GM13977 (cell line): ENCODE measurements around the gene PARD6G.
"Not testable (repeated sequence)": the region's sequence is repeated elsewhere in the genome, so short reads cannot be mapped to it uniquely, and the experiment has no call there.

Source experiments
- DNase-seq: peaks from one replicate; pipeline ENCODE4 v3.0.0; 2012; ENCODE audit warnings: low spot score
- CTCF ChIP-seq: IDR thresholded peaks from 2 replicates; pipeline ENCODE4 v1.5.1; 2012; ENCODE audit warnings: mild to moderate bottlenecking, control low read depth; ENCODE audit not compliant: insufficient read depth; ENCODE audit errors: extremely low read depth, missing control alignments
- in situ Hi-C: fragments of 300-500 bp; cut with MboI; formaldehyde crosslinking; loops from one replicate; pipeline ENCODE4 v1.12.0; 2022; ENCODE audit warnings: low sequenced_read_pairs, low pct_unique_long_range_greater_than_20kb, mixed read lengths, inconsistent platforms; ENCODE audit not compliant: unreplicated experiment

PARD6G gene

DNA sequence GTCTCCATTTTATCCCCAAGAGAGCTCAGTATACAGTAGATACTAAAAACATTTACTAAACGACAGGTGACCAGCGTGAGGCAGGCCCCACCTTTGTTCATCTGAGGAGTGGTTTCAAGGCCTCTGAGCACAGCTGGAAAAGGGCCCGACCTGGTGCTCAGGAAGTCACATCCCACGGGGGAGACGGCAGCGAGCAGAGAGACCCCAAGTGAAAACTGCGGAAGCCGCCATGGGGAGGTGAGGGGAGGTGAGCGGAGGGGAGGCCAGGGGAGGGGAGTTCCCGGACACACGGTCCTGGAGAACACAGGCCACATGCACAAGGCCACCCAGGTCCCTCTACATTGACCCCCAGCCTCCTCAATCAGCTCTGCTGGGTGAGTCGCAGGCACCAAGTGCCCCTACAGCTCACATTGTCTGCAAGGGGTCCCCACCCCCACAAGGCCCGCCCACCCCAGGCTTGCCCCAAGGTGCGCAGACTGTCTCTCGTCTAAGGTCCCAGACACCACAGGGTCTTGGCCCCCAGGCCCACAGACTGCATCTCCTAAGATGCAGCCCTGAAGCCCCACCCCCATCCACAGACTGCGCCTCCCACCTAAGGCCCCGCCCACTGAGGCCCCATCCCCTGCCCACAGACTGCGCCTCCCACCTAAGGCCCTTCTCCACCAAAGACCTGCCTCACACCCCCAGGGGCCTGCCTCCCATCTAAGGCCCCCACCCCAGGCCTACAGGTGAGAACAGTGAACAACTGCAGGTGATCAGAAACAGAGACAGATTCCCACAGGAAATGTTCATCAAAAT lies 19.1 kb downstream of the PARD6G start:
- in situ Hi-C loops, result no loop called here
- TF ChIP-seq CTCF, result no peak
- DNase-seq, result no peak

- in situ Hi-C loops, result no loop called here
- DNase-seq, result peak; percentile 8
- TF ChIP-seq CTCF, result no peak
Observed at GRCh38 chr18:80227472-80227871, 19.8 kb downstream of the PARD6G start.

GRCh38 chr18:80225685-80226084 lies 21.6 kb downstream of the PARD6G start:
- no peak for TF ChIP-seq CTCF
- in situ Hi-C loops, result no loop called here
- peak; percentile 23 for DNase-seq

DNA sequence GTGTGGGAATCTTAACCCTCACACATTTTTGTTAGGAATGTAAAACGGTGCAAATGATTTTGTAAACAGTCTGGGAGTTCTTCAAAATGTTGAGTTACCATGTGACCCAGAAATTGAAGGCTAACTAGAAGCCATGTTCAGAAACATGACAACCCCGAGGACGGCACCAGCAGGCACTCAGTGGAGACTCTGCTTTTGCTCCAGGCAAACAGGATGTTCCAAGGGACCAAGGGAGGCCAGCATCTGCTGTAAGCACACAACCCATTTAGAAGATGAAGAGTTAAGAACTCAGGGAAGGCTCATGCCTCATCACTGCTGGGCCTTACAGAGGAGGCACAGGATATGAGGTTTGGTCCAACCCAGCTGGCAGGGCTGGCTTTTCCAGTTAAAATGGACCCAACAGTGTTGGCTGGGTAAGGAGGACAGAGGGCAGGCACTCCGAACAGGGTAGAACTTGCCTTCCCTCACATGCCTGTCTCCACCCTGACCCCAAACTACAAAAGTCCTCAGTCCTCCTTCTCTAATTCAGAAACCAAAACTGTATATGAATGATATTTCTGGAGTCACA lies 23.6 kb downstream of the PARD6G start:
- in situ Hi-C loops, result no loop called here

GRCh38 chr18:80219488-80219887 lies 27.8 kb downstream of the PARD6G start:
- DNase-seq, in situ Hi-C loops: not testable (repeated sequence)

More for the DNA sequence above, 23.6 kb downstream of the PARD6G start:
- no peak for DNase-seq
- TF ChIP-seq CTCF, result no peak

DNA sequence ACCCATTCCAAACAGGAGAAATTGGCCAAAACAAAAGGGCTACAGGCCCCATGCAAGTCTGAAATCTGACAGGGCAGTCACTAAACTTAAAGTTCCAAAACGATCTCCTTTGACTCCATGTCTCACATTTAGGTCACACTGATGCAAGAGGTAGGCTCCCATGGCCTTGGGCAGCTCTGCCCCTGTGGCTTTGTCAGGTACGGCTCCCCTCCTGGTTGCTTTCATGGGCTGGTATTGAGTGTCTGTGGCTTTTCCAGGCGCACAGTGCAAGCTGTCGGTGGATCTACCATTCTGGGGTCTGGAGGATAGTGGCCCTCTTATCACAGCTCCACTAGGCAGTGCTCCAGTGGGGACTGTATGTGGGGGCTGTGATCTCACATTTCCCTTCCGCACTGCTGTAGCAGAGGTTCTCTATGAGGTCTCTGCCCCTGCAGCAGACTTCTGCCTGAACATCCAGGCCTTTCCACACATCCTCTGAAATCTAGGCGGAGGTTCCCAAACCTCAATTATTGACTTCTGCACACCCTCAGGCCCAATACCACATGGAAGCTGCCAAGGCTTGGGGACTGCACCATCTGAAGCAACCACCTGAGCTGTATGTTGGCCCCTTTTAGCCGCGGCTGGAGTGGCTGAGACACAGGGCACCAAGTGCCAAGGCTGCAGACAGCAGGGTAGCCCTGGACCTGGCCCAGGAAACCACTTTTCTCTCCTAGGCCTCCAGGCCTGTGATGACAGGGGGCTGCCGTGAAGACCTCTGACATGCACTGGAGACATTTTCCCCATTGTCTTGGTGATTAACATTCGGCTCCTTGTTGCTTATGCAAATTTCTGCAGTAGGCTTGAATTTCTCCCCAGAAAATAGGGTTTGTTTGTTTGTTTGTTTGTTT lies 28.7 kb downstream of the PARD6G start:
- TF ChIP-seq CTCF, result no peak
- no peak for DNase-seq
- in situ Hi-C loops, result no loop called here

GRCh38 chr18:80213182-80213581 lies 34.1 kb downstream of the PARD6G start:
- no peak for TF ChIP-seq CTCF
- in situ Hi-C loops, result no loop called here
- peak; percentile 17 for DNase-seq
